ENCODE results near the gene RAB11FIP4.

GRCh38 chr17:31400481-31400950, 9.0 kb downstream of the RAB11FIP4 start:
- TF ChIP-seq E2F1 (CRISPR knock-in tag; IDR thresholded peaks at IDR 0.05) (no peak), CTCF (CRISPR knock-in tag; IDR thresholded peaks at IDR 0.05) (no peak), ZBTB26 (CRISPR knock-in tag; IDR thresholded peaks at IDR 0.05; ENCODE audit: borderline replicate concordance) (no peak), ZNF776 (CRISPR knock-in tag; IDR thresholded peaks at IDR 0.05) (no peak), ATF6 (CRISPR knock-in tag; conservative IDR thresholded peaks at IDR 0.05) (no peak), ZNF614 (CRISPR knock-in tag; IDR thresholded peaks at IDR 0.05; ENCODE audit: borderline replicate concordance) (no peak), FOXP1 (IDR thresholded peaks at IDR 0.05) (no peak), FOXP1 (CRISPR knock-in tag; IDR thresholded peaks at IDR 0.05) (no peak), FOSL1 (CRISPR knock-in tag; IDR thresholded peaks at IDR 0.05; ENCODE audit: borderline replicate concordance) (no peak), ZBTB43 (CRISPR knock-in tag; conservative IDR thresholded peaks at IDR 0.05) (no peak), PAX8 (CRISPR knock-in tag; IDR thresholded peaks at IDR 0.05; ENCODE audit: borderline replicate concordance) (no peak), CHD4 (IDR thresholded peaks at IDR 0.05; ENCODE audit: borderline replicate concordance, low read length) (no peak)

All from HepG2 (cell line).